ENCODE measurements around the gene SLC25A42.

SLC25A42 gene

GRCh38 chr19:19159534-19159933 lies 95.7 kb downstream of the SLC25A42 start:
- TF ChIP-seq, protein P1, sequence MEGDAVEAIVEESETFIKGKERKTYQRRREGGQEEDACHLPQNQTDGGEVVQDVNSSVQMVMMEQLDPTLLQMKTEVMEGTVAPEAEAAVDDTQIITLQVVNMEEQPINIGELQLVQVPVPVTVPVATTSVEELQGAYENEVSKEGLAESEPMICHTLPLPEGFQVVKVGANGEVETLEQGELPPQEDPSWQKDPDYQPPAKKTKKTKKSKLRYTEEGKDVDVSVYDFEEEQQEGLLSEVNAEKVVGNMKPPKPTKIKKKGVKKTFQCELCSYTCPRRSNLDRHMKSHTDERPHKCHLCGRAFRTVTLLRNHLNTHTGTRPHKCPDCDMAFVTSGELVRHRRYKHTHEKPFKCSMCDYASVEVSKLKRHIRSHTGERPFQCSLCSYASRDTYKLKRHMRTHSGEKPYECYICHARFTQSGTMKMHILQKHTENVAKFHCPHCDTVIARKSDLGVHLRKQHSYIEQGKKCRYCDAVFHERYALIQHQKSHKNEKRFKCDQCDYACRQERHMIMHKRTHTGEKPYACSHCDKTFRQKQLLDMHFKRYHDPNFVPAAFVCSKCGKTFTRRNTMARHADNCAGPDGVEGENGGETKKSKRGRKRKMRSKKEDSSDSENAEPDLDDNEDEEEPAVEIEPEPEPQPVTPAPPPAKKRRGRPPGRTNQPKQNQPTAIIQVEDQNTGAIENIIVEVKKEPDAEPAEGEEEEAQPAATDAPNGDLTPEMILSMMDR (IDR thresholded peaks at IDR 0.05; ENCODE audit: low read depth, low read length): no peak
- DNase-seq (ENCODE audit: low read depth, low spot score): no peak
- in situ Hi-C loops (cut with HindIII; ENCODE audit: low sequenced_read_pairs): no loop called here
- no peak overlapping the region for H3K4me3 ChIP-seq (ENCODE audit: low read depth, low read length)

DNA sequence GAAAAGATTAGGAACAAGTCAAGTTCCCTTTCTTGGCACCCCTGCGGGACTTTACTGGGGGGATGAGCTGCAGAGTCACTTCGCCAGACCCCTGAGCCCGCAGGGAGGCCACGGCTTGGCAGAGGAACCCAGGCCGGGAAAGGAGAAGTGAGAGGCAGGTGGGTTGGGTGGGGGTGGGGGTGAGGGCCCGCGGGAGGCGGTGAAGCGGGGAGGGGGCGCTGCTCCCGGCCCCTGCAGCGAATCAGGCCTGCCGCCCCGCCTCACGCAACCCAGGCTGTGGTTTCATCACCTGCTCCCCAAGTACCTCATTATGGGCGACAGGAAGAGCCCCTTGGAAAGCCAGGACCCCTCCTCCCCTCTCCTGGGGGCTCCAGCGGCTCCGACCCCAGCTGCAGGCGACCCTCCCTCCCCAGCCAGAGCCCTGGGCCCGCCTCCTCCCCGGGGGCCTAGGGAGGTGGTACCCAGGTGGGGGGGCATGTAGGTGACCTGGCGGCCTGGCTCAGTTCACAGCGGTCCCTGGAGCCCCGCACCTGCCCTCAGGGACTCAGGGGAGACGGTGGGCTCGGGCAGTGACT lies 96.8 kb downstream of the SLC25A42 start:
- H3K4me3 ChIP-seq (ENCODE audit: low read depth, low read length): no peak overlapping the region
- no peak for DNase-seq (ENCODE audit: low read depth, low spot score)
- in situ Hi-C loops (cut with HindIII; ENCODE audit: low sequenced_read_pairs): no loop called here
- TF ChIP-seq, protein P1 (IDR thresholded peaks at IDR 0.05; ENCODE audit: low read depth, low read length): no peak

GRCh38 chr19:19162495-19162894 lies 98.7 kb downstream of the SLC25A42 start:
- H3K4me3 ChIP-seq (ENCODE audit: low read depth, low read length): no peak overlapping the region
- TF ChIP-seq, protein P1 (IDR thresholded peaks at IDR 0.05; ENCODE audit: low read depth, low read length): no peak
- DNase-seq (ENCODE audit: low read depth, low spot score): no peak
- in situ Hi-C loops (cut with HindIII; ENCODE audit: low sequenced_read_pairs): no loop called here

Data from astrocyte of the spinal cord (primary cell).